ENCODE data around the gene ITPR1.

DNA sequence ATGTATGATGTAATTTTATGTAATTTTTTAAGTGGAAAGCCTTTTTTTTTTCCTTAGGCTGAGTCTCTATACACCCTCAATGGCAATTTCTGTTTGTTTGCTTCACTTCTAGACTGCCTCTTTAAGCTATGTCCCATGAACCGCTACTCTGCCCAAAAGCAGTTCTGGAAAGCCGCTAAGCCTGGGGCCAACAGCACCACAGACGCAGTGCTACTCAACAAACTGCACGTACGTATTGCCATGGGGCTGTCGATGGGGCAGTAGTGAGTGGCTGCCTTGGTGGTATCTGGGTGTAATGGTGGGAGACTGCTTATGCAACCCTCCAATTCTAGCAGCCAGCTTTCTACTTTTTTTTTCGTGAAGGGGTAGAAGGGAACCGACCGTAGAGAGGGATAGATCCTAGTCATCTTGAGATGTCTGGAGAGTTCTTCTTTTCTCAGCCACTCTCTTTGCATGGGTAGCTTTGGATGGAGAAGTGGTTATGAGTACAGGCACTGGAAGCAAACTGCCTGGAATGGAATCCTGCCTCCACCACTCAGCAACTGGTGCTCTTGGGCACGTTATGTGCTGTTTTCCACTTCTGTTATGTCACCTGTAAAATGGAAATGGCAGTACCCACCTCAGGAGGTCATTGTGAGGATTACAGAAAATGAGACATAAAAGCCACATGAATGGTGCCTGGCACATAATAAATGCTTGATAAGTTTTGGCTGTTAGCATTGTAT is 134.7 kb downstream of the ITPR1 start:
- TF ChIP-seq, protein P1, sequence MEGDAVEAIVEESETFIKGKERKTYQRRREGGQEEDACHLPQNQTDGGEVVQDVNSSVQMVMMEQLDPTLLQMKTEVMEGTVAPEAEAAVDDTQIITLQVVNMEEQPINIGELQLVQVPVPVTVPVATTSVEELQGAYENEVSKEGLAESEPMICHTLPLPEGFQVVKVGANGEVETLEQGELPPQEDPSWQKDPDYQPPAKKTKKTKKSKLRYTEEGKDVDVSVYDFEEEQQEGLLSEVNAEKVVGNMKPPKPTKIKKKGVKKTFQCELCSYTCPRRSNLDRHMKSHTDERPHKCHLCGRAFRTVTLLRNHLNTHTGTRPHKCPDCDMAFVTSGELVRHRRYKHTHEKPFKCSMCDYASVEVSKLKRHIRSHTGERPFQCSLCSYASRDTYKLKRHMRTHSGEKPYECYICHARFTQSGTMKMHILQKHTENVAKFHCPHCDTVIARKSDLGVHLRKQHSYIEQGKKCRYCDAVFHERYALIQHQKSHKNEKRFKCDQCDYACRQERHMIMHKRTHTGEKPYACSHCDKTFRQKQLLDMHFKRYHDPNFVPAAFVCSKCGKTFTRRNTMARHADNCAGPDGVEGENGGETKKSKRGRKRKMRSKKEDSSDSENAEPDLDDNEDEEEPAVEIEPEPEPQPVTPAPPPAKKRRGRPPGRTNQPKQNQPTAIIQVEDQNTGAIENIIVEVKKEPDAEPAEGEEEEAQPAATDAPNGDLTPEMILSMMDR (IDR thresholded peaks at IDR 0.05): no peak
- no peak for TF ChIP-seq POLR2A (IDR thresholded peaks at IDR 0.05)
